Gastrocnemius medialis (tissue), 4 donors: ENCODE results near the gene EGFL7. TPM values are rescaled to one million over a fixed set of nuclear protein-coding genes. Genes with fewer than 3 reads are reported as not detected.

ENCODE experiments used
- ATAC-seq, 2 donors: fragments of 150-250 bp; one replicate each; pipeline ENCODE4 v1.9.1; 2016
- DNase-seq, 2 donors: peaks; one replicate each; pipeline ENCODE4 v3.0.0-alpha.2; 2019
- H3K27ac ChIP-seq, 4 donors: fragments of 200-600 bp; sonication (generic); 1 replicate in 1 of 4; 2 replicates in 3 of 4; pipeline ENCODE4 v1.5.1; 2016 to 2018; ENCODE audit warnings: mild to moderate bottlenecking in 2 of 4, moderate library complexity in 1 of 4
- H3K27me3 ChIP-seq, 3 donors: fragments of 200-600 bp; sonication (generic) in 2 of 3; 1 replicate in 1 of 3; 2 replicates in 2 of 3; pipeline versions ENCODE4 v1.5.1 to v1.6.0; 2016 to 2019; ENCODE audit warnings: mild to moderate bottlenecking in 1 of 3, moderate library complexity in 1 of 3
- H3K36me3 ChIP-seq, 2 donors: fragments of 200-600 bp; sonication (generic) in 1 of 2; one replicate each; pipeline ENCODE4 v1.5.1; 2017 to 2018
- H3K4me1 ChIP-seq, 2 donors: fragments of 200-600 bp; sonication (generic) in 1 of 2; one replicate each; pipeline ENCODE4 v1.5.1; 2016 to 2017; ENCODE audit warnings: mild to moderate bottlenecking in 2 of 2
- H3K4me3 ChIP-seq, 4 donors: fragments of 200-600 bp; sonication (generic) in 3 of 4; 1 replicate in 1 of 4; 2 replicates in 3 of 4; pipeline ENCODE4 v1.5.1; 2016 to 2019; ENCODE audit warnings: mild to moderate bottlenecking in 2 of 4
- H3K9me3 ChIP-seq, 3 donors: fragments of 200-600 bp; sonication (generic) in 2 of 3; 1 replicate in 1 of 3; 2 replicates in 2 of 3; pipeline ENCODE4 v1.5.1; 2016 to 2019
- CTCF ChIP-seq, 5 experiments: fragments of 450-650 bp in 3 of 5; fragments of 200-600 bp in 2 of 5; sonication (generic) in 2 of 5; IDR thresholded peaks in 4 of 5; conservative IDR thresholded peaks in 1 of 5; 1 replicate in 4 of 5; 2 replicates in 1 of 5; pipeline ENCODE4 v1.5.1; 2016 to 2019; ENCODE audit warnings: antibody characterized with exemption in 5 of 5, mild to moderate bottlenecking in 3 of 5, moderate library complexity in 3 of 5
- POLR2A ChIP-seq, 2 donors: fragments of 450-650 bp; IDR thresholded peaks; one replicate each; pipeline ENCODE4 v1.6.1; 2017; ENCODE audit warnings: antibody characterized with exemption in 2 of 2, mild to moderate bottlenecking in 2 of 2, moderate library complexity in 2 of 2
- in situ Hi-C, 4 donors: fragments of 200-750 bp; cut with MboI; loops; one replicate each; pipeline versions ENCODE4 v1.15.0 to v1.8.0; 2017; ENCODE audit warnings: low sequenced_read_pairs in 4 of 4
- intact Hi-C: fragments of 100-400 bp; cut with DNase I; formaldehyde crosslinking; loops from one replicate; pipeline ENCODE4 v1.15.1; 2023; ENCODE audit warnings: low total_unique reads
- total RNA-seq, 4 donors: library from RNA; depleted of rRNA; stranded (reverse); fragments of >200 nt; gene quantifications; one replicate each; pipeline versions ENCODE4 v1.1.0 to v1.2.3, GENCODE V29; 2016

The EGFL7 gene
- total RNA-seq, 4 donors from 2014 or later = 37.4 to 74.7 (median 49.0) TPM

DNA sequence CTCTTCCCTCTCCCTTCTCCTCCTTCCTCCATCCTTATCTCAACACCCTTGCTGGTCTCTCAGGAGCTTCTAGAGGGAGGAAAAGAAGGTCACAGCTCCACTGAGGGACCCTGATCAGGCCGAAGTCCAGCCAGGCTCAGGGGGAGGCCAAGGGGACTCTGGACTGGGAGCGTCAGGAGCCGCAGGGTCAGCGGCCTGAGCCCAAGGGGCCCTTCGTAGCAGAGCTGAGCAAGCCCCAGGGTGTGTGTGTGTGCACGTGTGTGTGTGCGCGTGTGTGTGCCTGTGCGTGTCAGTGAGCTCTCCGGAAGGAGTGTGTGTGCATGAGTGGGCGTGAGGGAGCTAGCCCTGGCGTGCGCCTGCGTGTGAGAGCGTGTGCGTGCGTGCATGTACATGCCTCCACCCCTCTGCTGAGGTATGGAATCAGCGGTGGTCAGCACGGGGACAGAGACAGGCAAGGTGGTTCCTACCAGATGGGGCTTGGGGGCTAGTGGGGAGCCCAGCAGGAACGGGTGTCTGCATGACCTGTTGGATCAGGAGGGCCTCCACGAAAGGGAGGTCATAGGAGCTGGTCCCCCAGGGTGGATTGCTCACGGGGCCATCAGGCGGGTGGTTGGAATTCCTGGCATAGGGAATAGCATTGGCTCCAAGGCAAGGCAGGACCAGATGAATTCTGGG lies 34.6 kb downstream of the EGFL7 start:
- in situ Hi-C loops = no loop called here
- no peak overlapping the region for H3K4me3 ChIP-seq
- H3K4me1 ChIP-seq = peaks cover 3 to 5% of the 10 kb centered on the region in 2 donors
- H3K27ac ChIP-seq = no peak overlapping the region
- H3K27me3 ChIP-seq = peaks cover 16 to 37% (median 26%) of the 10 kb centered on the region in 3 donors
- no peaks in the 10 kb centered on the region for H3K36me3 ChIP-seq
- no peaks in the 10 kb centered on the region for H3K9me3 ChIP-seq
- intact Hi-C loops = no loop called here
- ATAC-seq (no peak), DNase-seq (no peak)
- TF ChIP-seq POLR2A (IDR thresholded peaks at IDR 0.05) = no peak
- no peak for TF ChIP-seq CTCF (IDR thresholded peaks at IDR 0.05 in 4 of 5, conservative IDR thresholded peaks at IDR 0.05 in 1 of 5)

DNA sequence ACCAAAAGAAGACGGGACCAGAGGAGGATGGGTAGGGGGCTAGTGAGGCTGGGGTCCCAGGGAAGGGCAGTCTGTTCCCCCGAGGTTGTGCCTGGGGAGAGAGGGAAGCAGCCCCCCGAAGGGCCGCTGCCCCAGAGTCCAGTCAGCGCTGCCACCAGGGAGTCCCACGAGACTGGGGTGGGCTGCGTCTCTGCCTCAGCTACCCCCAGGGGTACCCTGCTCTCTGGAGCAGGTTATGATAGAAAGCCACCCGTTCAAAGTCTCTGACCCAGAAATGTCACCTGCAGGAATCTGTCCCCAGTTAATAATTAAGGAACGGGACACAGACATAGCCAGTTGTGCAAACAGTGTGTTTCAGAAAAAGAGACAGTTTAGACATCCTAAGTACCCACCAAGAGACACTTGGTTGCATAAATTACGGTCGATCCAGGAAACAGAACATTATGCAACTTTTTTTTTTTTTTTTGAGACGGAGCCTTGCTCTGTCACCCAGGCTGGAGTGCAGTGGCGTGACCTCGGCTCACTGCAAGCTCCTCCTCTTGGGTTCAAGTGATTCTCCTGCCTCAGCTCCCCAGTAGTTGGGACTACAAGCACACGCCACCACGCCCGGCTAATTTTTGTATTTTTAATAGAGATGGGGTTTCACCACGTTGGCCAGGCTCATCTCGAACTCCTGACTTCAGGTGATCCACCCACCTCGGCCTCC lies 35.3 kb downstream of the EGFL7 start:
- intact Hi-C loops (no loop called here), in situ Hi-C loops (no loop called here)
- TF ChIP-seq POLR2A (IDR thresholded peaks at IDR 0.05) (no peak), CTCF (IDR thresholded peaks at IDR 0.05 in 4 of 5, conservative IDR thresholded peaks at IDR 0.05 in 1 of 5) (no peak)
- H3K4me3 ChIP-seq = no peak overlapping the region
- H3K9me3 ChIP-seq = no peaks in the 10 kb centered on the region
- peaks cover 3 to 5% of the 10 kb centered on the region in 2 donors for H3K4me1 ChIP-seq
- H3K27ac ChIP-seq = no peak overlapping the region
- DNase-seq (no peak), ATAC-seq (no peak)
- H3K27me3 ChIP-seq = peaks cover 16 to 37% (median 26%) of the 10 kb centered on the region in 3 donors
- H3K36me3 ChIP-seq = no peaks in the 10 kb centered on the region

GRCh38 chr9:136698635-136699246 lies 36.0 kb downstream of the EGFL7 start:
- no peak for DNase-seq
- no peak for ATAC-seq
- H3K27me3 ChIP-seq = peaks cover 16 to 37% (median 26%) of the 10 kb centered on the region in 3 donors
- in situ Hi-C loops (no loop called here), intact Hi-C loops (no loop called here)
- H3K36me3 ChIP-seq = no peaks in the 10 kb centered on the region
- no peak overlapping the region for H3K4me3 ChIP-seq
- no peak for TF ChIP-seq CTCF (IDR thresholded peaks at IDR 0.05 in 4 of 5, conservative IDR thresholded peaks at IDR 0.05 in 1 of 5)
- TF ChIP-seq POLR2A (IDR thresholded peaks at IDR 0.05) = no peak
- no peak overlapping the region for H3K27ac ChIP-seq
- peaks cover 3% of the 10 kb centered on the region in 2 donors for H3K4me1 ChIP-seq
- H3K9me3 ChIP-seq = no peaks in the 10 kb centered on the region

DNA sequence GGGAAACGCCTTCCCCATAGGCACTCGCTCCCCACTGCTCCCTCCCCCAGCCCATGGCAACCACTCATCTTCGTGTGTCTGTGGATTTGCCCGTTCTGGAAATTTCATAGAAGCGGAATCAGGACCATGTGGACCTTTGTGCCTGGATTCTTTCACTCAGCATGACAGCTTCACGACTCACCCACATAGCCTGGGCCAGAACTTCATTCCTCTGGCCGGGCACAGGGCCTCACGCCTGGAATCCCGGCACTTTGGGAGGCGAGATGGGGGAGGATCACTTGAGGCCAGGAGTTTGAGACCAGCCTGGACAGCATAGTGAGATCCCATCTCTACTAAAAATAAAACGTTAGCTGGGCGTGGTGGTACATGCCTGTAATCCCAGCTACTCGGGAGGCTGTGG lies 37.6 kb downstream of the EGFL7 start:
- Histone ChIP-seq H3K27me3 (peaks cover 16 to 37% (median 26%) of the 10 kb centered on the region in 3 donors), H3K9me3 (no peaks in the 10 kb centered on the region), H3K4me1 (no peaks in the 10 kb centered on the region), H3K36me3 (no peaks in the 10 kb centered on the region), H3K27ac (no peak overlapping the region), H3K4me3 (no peak overlapping the region)
- no peak for DNase-seq
- intact Hi-C loops (no loop called here), in situ Hi-C loops (no loop called here)
- TF ChIP-seq POLR2A (IDR thresholded peaks at IDR 0.05) (no peak), CTCF (IDR thresholded peaks at IDR 0.05 in 4 of 5, conservative IDR thresholded peaks at IDR 0.05 in 1 of 5) (no peak)
- ATAC-seq = no peak
